Frontal cortex (tissue), 4 donors: ENCODE data around the gene SYDE1. TPM values are rescaled to one million over a fixed set of nuclear protein-coding genes. Genes with fewer than 3 reads are reported as not detected.

Source experiments
- DNase-seq, 2 donors: peaks; one replicate each; pipeline ENCODE4 v3.0.0; 2012; ENCODE audit warnings: low spot score in 2 of 2
- FAIRE-seq: peaks from 2 replicates; lab custom pipeline; 2012; peaks lifted over from hg19 to GRCh38; lab: Jason Lieb, UNC
- small RNA-seq: library from RNA; depleted of rRNA; stranded (forward); fragments of <200 nt; gene quantifications from one replicate; pipeline ENCODE3, GENCODE V24; 2014
- total RNA-seq: library from RNA; depleted of rRNA; stranded (reverse); fragments of >200 nt; gene quantifications from one replicate; pipeline ENCODE4 v1.2.3, GENCODE V29; 2014
- donor health status: control.
- donor health status: control.
- donor health status: control.

The SYDE1 gene
- total RNA-seq, 1 donor from 2014 or later, result 1.2 TPM

GRCh38 chr19:15156391-15156790 is 49.2 kb downstream of the SYDE1 start:
- no peak for FAIRE-seq
- no peak for DNase-seq

- FAIRE-seq (no peak), DNase-seq (no peak)
Observed at GRCh38 chr19:15159251-15159650, 52.0 kb downstream of the SYDE1 start.

GRCh38 chr19:15161028-15161984 is 54.1 kb downstream of the SYDE1 start:
- no peak for DNase-seq
- no peak for FAIRE-seq

Small RNA genes within 50 kb of the gene (small RNA-seq; reads per million reads assigned to genes)
- gene RNU6-782P, result not detected

Other genes with a start within 250 kb of the SYDE1 start
- not detected for gene OR7A17, start 221.3 kb upstream of the SYDE1 start, total RNA-seq
- not detected for gene OR7C2, start 165.9 kb upstream of the SYDE1 start, total RNA-seq
- gene SLC1A6, start 127.5 kb upstream of the SYDE1 start, total RNA-seq, result 54.6 TPM
- gene CASP14, start 57.9 kb upstream of the SYDE1 start, total RNA-seq, result not detected
- gene OR1I1, start 25.2 kb upstream of the SYDE1 start, total RNA-seq, result under 0.01 TPM
- 6.9 TPM for gene NOTCH3, start 93.6 kb downstream of the SYDE1 start, total RNA-seq
- gene EPHX3, start 125.0 kb downstream of the SYDE1 start, total RNA-seq, result under 0.01 TPM
- 11.4 TPM for gene BRD4, start 225.1 kb downstream of the SYDE1 start, total RNA-seq